GM18517 (cell line): Measurements from ENCODE around the gene KLHL3.
A peak's percentile ranks its signal among the peaks of the same experiment; 100 is the strongest.
"Not testable (repeated sequence)": the region's sequence is repeated elsewhere in the genome, so short reads cannot be mapped to it uniquely, and the experiment has no call there.

Source experiments
- ATAC-seq: cut with Tn5 transposase; IDR thresholded peaks from one replicate; pipeline ENCODE4 v1.9.1; 2021; ENCODE audit warnings: mild to moderate bottlenecking, moderate library complexity; ENCODE audit not compliant: unreplicated experiment

KLHL3 gene

GRCh38 chr5:137735555-137736284 is at the start of gene KLHL3:
Gene KLHL3, minus strand, starts transcription at chr5:137736089. Its CDS starts 443 bp downstream, at chr5:137735646.
- peak; percentile 46 for ATAC-seq

- no peak for ATAC-seq
These were observed 47.2 kb upstream of the KLHL3 start for GRCh38 chr5:137782984-137783536.

- no peak for ATAC-seq
These were observed 46.2 kb upstream of the KLHL3 start for GRCh38 chr5:137782055-137782454.

- no peak for ATAC-seq
These were observed 43.1 kb upstream of the KLHL3 start for GRCh38 chr5:137778772-137779564.

GRCh38 chr5:137767937-137768336 is 32.0 kb upstream of the KLHL3 start:
- ATAC-seq = not testable (repeated sequence)

GRCh38 chr5:137761566-137761965 is 25.7 kb upstream of the KLHL3 start:
- ATAC-seq = no peak

GRCh38 chr5:137760719-137761516 is 25.0 kb upstream of the KLHL3 start:
- no peak for ATAC-seq

- no peak for ATAC-seq
These were observed 24.4 kb upstream of the KLHL3 start for GRCh38 chr5:137760294-137760693.

- peak; percentile 46 for ATAC-seq
These were observed 22.9 kb upstream of the KLHL3 start for GRCh38 chr5:137758715-137759306.

GRCh38 chr5:137758121-137758520 is 22.2 kb upstream of the KLHL3 start:
- no peak for ATAC-seq

GRCh38 chr5:137757634-137758033 is 21.7 kb upstream of the KLHL3 start:
- ATAC-seq = no peak

GRCh38 chr5:137754961-137755762 is 19.3 kb upstream of the KLHL3 start:
- ATAC-seq = peak; percentile 12

GRCh38 chr5:137754188-137754960 is 18.5 kb upstream of the KLHL3 start, which contains the start of gene HNRNPA0:
Gene HNRNPA0, minus strand, starts transcription at chr5:137754363. Its CDS starts 297 bp downstream, at chr5:137754066.
- peak; percentile 80 for ATAC-seq

GRCh38 chr5:137753691-137754187 is 17.9 kb upstream of the KLHL3 start:
- ATAC-seq = peak; percentile 14

GRCh38 chr5:137752905-137753690 is 17.2 kb upstream of the KLHL3 start:
- ATAC-seq = no peak

- ATAC-seq = no peak
These were observed 16.1 kb upstream of the KLHL3 start for GRCh38 chr5:137751869-137752491.

GRCh38 chr5:137750436-137750835 is 14.5 kb upstream of the KLHL3 start:
- ATAC-seq = no peak
